ENCODE data around the gene SEPTIN10.

Gene SEPTIN10

GRCh38 chr2:109497911-109498870, 115.6 kb downstream of the SEPTIN10 start:
- DNase-seq (ENCODE audit: low read depth), result no peak

- no peak for DNase-seq (ENCODE audit: low read depth)
Measured at GRCh38 chr2:109497463-109497862, 116.3 kb downstream of the SEPTIN10 start.

GRCh38 chr2:109494351-109494750, 119.4 kb downstream of the SEPTIN10 start:
- no peak for DNase-seq (ENCODE audit: low read depth)

GRCh38 chr2:109493176-109493935, 120.4 kb downstream of the SEPTIN10 start:
- DNase-seq (ENCODE audit: low read depth), result no peak
